ENCODE measurements around the gene FBN1. TPM values are rescaled to one million over a fixed set of nuclear protein-coding genes. Genes with fewer than 3 reads are reported as not detected.

Gene FBN1
- total RNA-seq, 1 experiment from 2014 or later: 5.2 TPM

- ChIA-PET CTCF (interaction anchor here (1.4 to 1.7 kb wide), 2 partner anchors 56 to 69 kb away, joined by 3 to 6 read pairs; no protein-coding TSS in a partner anchor), POLR2A (no interaction called here)
- ATAC-seq (no peak), DNase-seq (ENCODE audit: low spot score) (no peak)
- H3K9me3 Mint-ChIP-seq: no peaks in the 10 kb centered on the region
- H3K36me3 Mint-ChIP-seq: no peaks in the 10 kb centered on the region
- H3K4me1 Mint-ChIP-seq: no peaks in the 10 kb centered on the region
- no peak overlapping the region for H3K27ac Mint-ChIP-seq
- no peak for TF ChIP-seq MLX (CRISPR knock-in tag; IDR thresholded peaks at IDR 0.05)
- TF ChIP-seq ATF3 (CRISPR knock-in tag; conservative IDR thresholded peaks at IDR 0.05): no peak
- no peak for TF ChIP-seq ZNF138 (CRISPR knock-in tag; conservative IDR thresholded peaks at IDR 0.05)
- TF ChIP-seq GRHL2 (CRISPR knock-in tag; IDR thresholded peaks at IDR 0.05; ENCODE audit: insufficient replicate concordance, severe bottlenecking): no peak
- TF ChIP-seq, protein P1, sequence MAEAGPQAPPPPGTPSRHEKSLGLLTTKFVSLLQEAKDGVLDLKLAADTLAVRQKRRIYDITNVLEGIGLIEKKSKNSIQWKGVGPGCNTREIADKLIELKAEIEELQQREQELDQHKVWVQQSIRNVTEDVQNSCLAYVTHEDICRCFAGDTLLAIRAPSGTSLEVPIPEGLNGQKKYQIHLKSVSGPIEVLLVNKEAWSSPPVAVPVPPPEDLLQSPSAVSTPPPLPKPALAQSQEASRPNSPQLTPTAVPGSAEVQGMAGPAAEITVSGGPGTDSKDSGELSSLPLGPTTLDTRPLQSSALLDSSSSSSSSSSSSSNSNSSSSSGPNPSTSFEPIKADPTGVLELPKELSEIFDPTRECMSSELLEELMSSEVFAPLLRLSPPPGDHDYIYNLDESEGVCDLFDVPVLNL (CRISPR knock-in tag; IDR thresholded peaks at IDR 0.05; ENCODE audit: borderline replicate concordance, low read depth): no peak
- no peak overlapping the region for H3K4me3 Mint-ChIP-seq
- no peaks in the 10 kb centered on the region for H3K27me3 Mint-ChIP-seq (ENCODE audit: low read depth)
These were observed 193.8 kb downstream of the FBN1 start for GRCh38 chr15:48451736-48452135.

DNA sequence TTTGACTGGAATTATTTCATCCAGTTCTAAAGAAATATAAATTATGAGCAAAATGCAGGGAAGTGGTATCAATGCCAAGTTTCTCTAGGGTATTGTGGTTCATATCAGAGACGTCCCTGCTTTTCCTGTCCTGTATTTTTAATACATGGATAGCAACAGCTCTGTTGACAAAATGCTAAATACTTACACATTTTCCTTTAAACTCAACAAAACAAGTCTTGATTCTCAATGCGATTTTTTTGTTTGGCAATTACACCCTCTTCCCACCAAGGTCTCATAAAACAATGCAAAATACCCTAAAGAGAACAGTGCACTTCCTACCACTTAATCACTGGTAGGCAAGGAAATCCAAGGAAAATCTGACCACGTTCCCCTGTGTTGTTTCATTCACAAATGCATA lies 194.3 kb downstream of the FBN1 start:
- ATAC-seq (no peak), DNase-seq (ENCODE audit: low spot score) (no peak)
- TF ChIP-seq, protein P2, sequence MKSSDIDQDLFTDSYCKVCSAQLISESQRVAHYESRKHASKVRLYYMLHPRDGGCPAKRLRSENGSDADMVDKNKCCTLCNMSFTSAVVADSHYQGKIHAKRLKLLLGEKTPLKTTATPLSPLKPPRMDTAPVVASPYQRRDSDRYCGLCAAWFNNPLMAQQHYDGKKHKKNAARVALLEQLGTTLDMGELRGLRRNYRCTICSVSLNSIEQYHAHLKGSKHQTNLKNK (CRISPR knock-in tag; IDR thresholded peaks at IDR 0.05): no peak
- TF ChIP-seq, protein P3, sequence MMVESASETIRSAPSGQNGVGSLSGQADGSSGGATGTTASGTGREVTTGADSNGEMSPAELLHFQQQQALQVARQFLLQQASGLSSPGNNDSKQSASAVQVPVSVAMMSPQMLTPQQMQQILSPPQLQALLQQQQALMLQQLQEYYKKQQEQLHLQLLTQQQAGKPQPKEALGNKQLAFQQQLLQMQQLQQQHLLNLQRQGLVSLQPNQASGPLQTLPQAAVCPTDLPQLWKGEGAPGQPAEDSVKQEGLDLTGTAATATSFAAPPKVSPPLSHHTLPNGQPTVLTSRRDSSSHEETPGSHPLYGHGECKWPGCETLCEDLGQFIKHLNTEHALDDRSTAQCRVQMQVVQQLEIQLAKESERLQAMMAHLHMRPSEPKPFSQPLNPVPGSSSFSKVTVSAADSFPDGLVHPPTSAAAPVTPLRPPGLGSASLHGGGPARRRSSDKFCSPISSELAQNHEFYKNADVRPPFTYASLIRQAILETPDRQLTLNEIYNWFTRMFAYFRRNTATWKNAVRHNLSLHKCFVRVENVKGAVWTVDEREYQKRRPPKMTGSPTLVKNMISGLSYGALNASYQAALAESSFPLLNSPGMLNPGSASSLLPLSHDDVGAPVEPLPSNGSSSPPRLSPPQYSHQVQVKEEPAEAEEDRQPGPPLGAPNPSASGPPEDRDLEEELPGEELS (CRISPR knock-in tag; IDR thresholded peaks at IDR 0.05): no peak
- TF ChIP-seq TCF7 (CRISPR knock-in tag; IDR thresholded peaks at IDR 0.05; ENCODE audit: low read depth): no peak
- TF ChIP-seq USF2 (CRISPR knock-in tag; IDR thresholded peaks at IDR 0.05): no peak
- no peak for TF ChIP-seq PRRX2 (CRISPR knock-in tag; IDR thresholded peaks at IDR 0.05)
- TF ChIP-seq, protein P4, sequence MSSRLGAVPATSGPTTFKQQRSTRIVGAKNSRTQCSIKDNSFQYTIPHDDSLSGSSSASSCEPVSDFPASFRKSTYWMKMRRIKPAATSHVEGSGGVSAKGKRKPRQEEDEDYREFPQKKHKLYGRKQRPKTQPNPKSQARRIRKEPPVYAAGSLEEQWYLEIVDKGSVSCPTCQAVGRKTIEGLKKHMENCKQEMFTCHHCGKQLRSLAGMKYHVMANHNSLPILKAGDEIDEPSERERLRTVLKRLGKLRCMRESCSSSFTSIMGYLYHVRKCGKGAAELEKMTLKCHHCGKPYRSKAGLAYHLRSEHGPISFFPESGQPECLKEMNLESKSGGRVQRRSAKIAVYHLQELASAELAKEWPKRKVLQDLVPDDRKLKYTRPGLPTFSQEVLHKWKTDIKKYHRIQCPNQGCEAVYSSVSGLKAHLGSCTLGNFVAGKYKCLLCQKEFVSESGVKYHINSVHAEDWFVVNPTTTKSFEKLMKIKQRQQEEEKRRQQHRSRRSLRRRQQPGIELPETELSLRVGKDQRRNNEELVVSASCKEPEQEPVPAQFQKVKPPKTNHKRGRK (CRISPR knock-in tag; IDR thresholded peaks at IDR 0.05; ENCODE audit: borderline replicate concordance): no peak
- TF ChIP-seq NFE2L1 (CRISPR knock-in tag; IDR thresholded peaks at IDR 0.05): no peak
- no peak for TF ChIP-seq SMAD4 (CRISPR knock-in tag; IDR thresholded peaks at IDR 0.05)
- no peak for TF ChIP-seq ZNF396 (CRISPR knock-in tag; IDR thresholded peaks at IDR 0.05; ENCODE audit: borderline replicate concordance)
- no peak for TF ChIP-seq ATF6 (CRISPR knock-in tag; IDR thresholded peaks at IDR 0.05)
- TF ChIP-seq ZNF121 (CRISPR knock-in tag; IDR thresholded peaks at IDR 0.05): no peak
- no peak for TF ChIP-seq ZNF219 (CRISPR knock-in tag; IDR thresholded peaks at IDR 0.05; ENCODE audit: borderline replicate concordance)
- no peak for TF ChIP-seq ZNF232 (CRISPR knock-in tag; IDR thresholded peaks at IDR 0.05)
- TF ChIP-seq ZNF423 (CRISPR knock-in tag; IDR thresholded peaks at IDR 0.05): no peak
- no peak for TF ChIP-seq MLX (CRISPR knock-in tag; IDR thresholded peaks at IDR 0.05)
- Mint-ChIP-seq H3K27me3 (ENCODE audit: low read depth) (no peaks in the 10 kb centered on the region), H3K27ac (no peak overlapping the region), H3K4me1 (no peaks in the 10 kb centered on the region), H3K4me3 (no peak overlapping the region), H3K9me3 (no peaks in the 10 kb centered on the region), H3K36me3 (no peaks in the 10 kb centered on the region)
- ChIA-PET CTCF (interaction anchor here (1.4 to 1.7 kb wide), 2 partner anchors 56 to 70 kb away, joined by 3 to 6 read pairs; no protein-coding TSS in a partner anchor), POLR2A (no interaction called here)

Measured in WTC11 (cell line).